HepG2 (cell line): Measurements from ENCODE around the gene PALM. TPM values are rescaled to one million over a fixed set of nuclear protein-coding genes. Genes with fewer than 3 reads are reported as not detected.

Experiments
- AKAP8 ChIP-seq: sonication (generic); formaldehyde crosslinking; IDR thresholded peaks from 2 replicates; pipeline ENCODE4 v1.5.1; 2020; ENCODE audit warnings: mild to moderate bottlenecking, missing genetic modification reagents
- ARNT2 ChIP-seq: sonication (generic); formaldehyde crosslinking; IDR thresholded peaks from 2 replicates; pipeline ENCODE4 v1.8.0; 2022; ENCODE audit warnings: mild to moderate bottlenecking, low read depth, missing genetic modification reagents, moderate library complexity
- ATRX ChIP-seq: sonication (generic); formaldehyde crosslinking; IDR thresholded peaks from 2 replicates; pipeline ENCODE4 v1.4.0; 2020; ENCODE audit warnings: missing genetic modification reagents, borderline replicate concordance
- CC2D1A ChIP-seq: sonication (generic); formaldehyde crosslinking; IDR thresholded peaks from 2 replicates; pipeline ENCODE4 v1.8.1; 2023; ENCODE audit warnings: mild to moderate bottlenecking, missing genetic modification reagents
- CENPT ChIP-seq: sonication (generic); formaldehyde crosslinking; IDR thresholded peaks from 2 replicates; pipeline ENCODE4 v1.8.0; 2022; ENCODE audit warnings: low read depth, mild to moderate bottlenecking, moderate library complexity, missing genetic modification reagents
- CHD4 ChIP-seq: fragments of 200-600 bp; sonication (generic); IDR thresholded peaks from 2 replicates; pipeline ENCODE4 v1.7.0; 2017; ENCODE audit warnings: mild to moderate bottlenecking, low read length, borderline replicate concordance
- ESRRA ChIP-seq: sonication (generic); formaldehyde crosslinking; IDR thresholded peaks from 2 replicates; pipeline ENCODE4 v1.5.1; 2020; ENCODE audit warnings: mild to moderate bottlenecking, low read depth, missing genetic modification reagents
- GATA4 ChIP-seq: sonication (generic); IDR thresholded peaks from 2 replicates; pipeline ENCODE4 v1.6.1; 2016; ENCODE audit warnings: antibody characterized with exemption, low read depth, borderline replicate concordance
- GTF2F1 ChIP-seq: fragments of 150-350 bp; IDR thresholded peaks from 2 replicates; pipeline ENCODE4 v1.6.1; 2014; ENCODE audit warnings: low read length
- REL ChIP-seq: sonication (generic); formaldehyde crosslinking; conservative IDR thresholded peaks from 2 replicates; pipeline ENCODE4 v1.8.0; 2022; ENCODE audit warnings: mild to moderate bottlenecking, missing genetic modification reagents, moderate library complexity
- SALL2 ChIP-seq: sonication (generic); formaldehyde crosslinking; IDR thresholded peaks from 2 replicates; pipeline ENCODE4 v1.8.1; 2023; ENCODE audit warnings: mild to moderate bottlenecking, missing genetic modification reagents, inconsistent platforms
- SMAD3 ChIP-seq: sonication (generic); formaldehyde crosslinking; IDR thresholded peaks from 2 replicates; pipeline ENCODE4 v1.4.0; 2020; ENCODE audit warnings: missing genetic modification reagents
- SMARCC2 ChIP-seq: fragments of 450-650 bp; IDR thresholded peaks from 2 replicates; pipeline ENCODE4 v1.6.1; 2017; ENCODE audit warnings: antibody characterized with exemption, mild to moderate bottlenecking
- TBP ChIP-seq: sonication (generic); formaldehyde crosslinking; IDR thresholded peaks from 2 replicates; pipeline ENCODE4 v1.5.0; 2020; ENCODE audit warnings: missing genetic modification reagents
- TEAD3 ChIP-seq: optimal IDR thresholded peaks from 2 replicates; pipeline ENCODE3; 2016; ENCODE audit warnings: borderline replicate concordance
- ZBTB38 ChIP-seq: sonication (generic); formaldehyde crosslinking; IDR thresholded peaks from 2 replicates; pipeline ENCODE4 v1.5.1; 2020; ENCODE audit warnings: mild to moderate bottlenecking, missing genetic modification reagents
- ZBTB42 ChIP-seq: sonication (generic); formaldehyde crosslinking; IDR thresholded peaks from 2 replicates; pipeline ENCODE4 v1.5.0; 2020; ENCODE audit warnings: mild to moderate bottlenecking, missing genetic modification reagents
- ZBTB7A ChIP-seq: sonication (generic); formaldehyde crosslinking; IDR thresholded peaks from 2 replicates; pipeline ENCODE4 v1.8.0; 2022; ENCODE audit warnings: mild to moderate bottlenecking, missing genetic modification reagents
- ZC3H13 ChIP-seq: sonication (generic); formaldehyde crosslinking; IDR thresholded peaks from 2 replicates; pipeline ENCODE4 v1.8.1; 2023; ENCODE audit warnings: mild to moderate bottlenecking, missing genetic modification reagents, moderate library complexity
- ZNF451 ChIP-seq: sonication (generic); formaldehyde crosslinking; IDR thresholded peaks from 2 replicates; pipeline ENCODE4 v1.5.0; 2020; ENCODE audit warnings: mild to moderate bottlenecking, missing genetic modification reagents
- ZNF629 ChIP-seq: sonication (generic); formaldehyde crosslinking; conservative IDR thresholded peaks from 2 replicates; pipeline ENCODE4 v1.5.0; 2020; ENCODE audit warnings: missing genetic modification reagents
- ZNF660 ChIP-seq: sonication (generic); formaldehyde crosslinking; IDR thresholded peaks from 2 replicates; pipeline ENCODE4 v1.5.1; 2020; ENCODE audit warnings: mild to moderate bottlenecking, low read depth, missing genetic modification reagents, borderline replicate concordance
- polyA plus RNA-seq, 8 experiments: library from polyadenylated mRNA; depleted of rRNA in 3 of 8; stranded (reverse) in 7 of 8; unstranded in 1 of 8; fragments of >200 nt; fragmentation: Illumina TruSeq in 4 of 8; extraction: Trizol in 4 of 8; gene quantifications; 2 replicates each; pipeline versions ENCODE4 v1.2.1 to v1.2.3, GENCODE V29; 2011 to 2016; ENCODE audit warnings: low read depth in 4 of 8, missing spikeins in 1 of 8, mixed read lengths in 1 of 8; ENCODE audit not compliant: insufficient read depth in 1 of 8
- total RNA-seq, 5 experiments: library from RNA; depleted of rRNA; stranded (reverse); fragments of >200 nt; fragmentation: Illumina TruSeq; extraction: Trizol; gene quantifications; 2 replicates each; pipeline ENCODE4 v1.2.3, GENCODE V29; 2016; ENCODE audit warnings: low read depth in 1 of 5
- TF ChIP-seq, protein P1 (sequence below): sonication (generic); formaldehyde crosslinking; IDR thresholded peaks from 2 replicates; pipeline ENCODE4 v1.9.0; 2021; ENCODE audit warnings: missing genetic modification reagents, mild to moderate bottlenecking, borderline replicate concordance
- TF ChIP-seq, protein P2 (sequence below): sonication (generic); formaldehyde crosslinking; IDR thresholded peaks from 2 replicates; pipeline ENCODE4 v1.8.0; 2022; ENCODE audit warnings: missing genetic modification reagents, mild to moderate bottlenecking, borderline replicate concordance
- TF ChIP-seq, protein P3 (sequence below): sonication (generic); formaldehyde crosslinking; IDR thresholded peaks from 2 replicates; pipeline ENCODE4 v1.8.0; 2022; ENCODE audit warnings: mild to moderate bottlenecking, missing genetic modification reagents
- TF ChIP-seq, protein P4 (sequence below): sonication (generic); formaldehyde crosslinking; IDR thresholded peaks from 2 replicates; pipeline ENCODE4 v1.5.0; 2020; ENCODE audit warnings: mild to moderate bottlenecking, low read depth, missing genetic modification reagents, borderline replicate concordance

PALM gene
- total and polyA plus RNA-seq, 2 of the 13 experiments (the other 11 are each of a cell fraction or from before 2014, with no cell fraction given): 4.0 to 9.7 TPM

DNA sequence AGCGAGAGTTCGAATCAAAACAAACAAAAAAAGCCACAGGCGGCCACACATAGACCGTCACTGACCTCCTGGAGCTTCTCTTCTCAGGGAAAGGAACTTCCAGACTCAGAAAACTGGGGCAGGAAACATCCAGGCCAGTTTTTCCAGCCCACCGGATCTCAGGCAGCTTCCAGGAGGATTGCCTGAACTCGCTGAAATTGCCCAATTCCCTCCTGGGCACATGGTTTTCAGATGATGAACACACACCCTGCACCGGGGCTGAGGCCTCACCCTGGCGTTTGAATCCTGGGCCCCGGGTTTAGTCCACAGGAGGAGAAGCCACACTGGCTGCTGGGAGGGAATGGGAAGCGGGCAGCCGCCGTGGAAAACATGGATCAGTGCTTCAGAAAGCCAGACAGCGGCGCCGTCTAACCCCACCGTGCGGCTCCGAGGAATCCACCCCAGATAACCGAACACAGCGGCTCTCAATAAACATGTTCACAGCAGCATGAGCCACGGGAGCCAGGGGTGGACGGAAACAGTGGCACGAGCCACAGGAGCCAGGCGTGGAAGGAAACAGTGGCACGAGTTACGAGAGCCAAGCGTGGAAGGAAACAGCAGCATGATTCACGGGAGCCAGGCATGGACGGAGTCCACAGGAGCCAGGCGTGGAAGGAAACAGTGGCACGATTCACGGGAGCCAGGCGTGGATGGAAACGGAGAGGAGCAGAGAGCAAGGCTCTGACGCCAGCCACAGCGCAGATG, 70.3 kb downstream of the PALM start (continued):
- TF ChIP-seq ZNF660 (CRISPR knock-in tag) (no peak), ZBTB42 (CRISPR knock-in tag) (no peak), ESRRA (CRISPR knock-in tag) (no peak), AKAP8 (CRISPR knock-in tag) (no peak), SALL2 (CRISPR knock-in tag) (0 out of 2 replicates have a peak, but pooled peaks have one; percentile 37), CC2D1A (no peak), ATRX (CRISPR knock-in tag) (no peak), CHD4 (no peak), GTF2F1 (no peak), SMARCC2 (no peak), TEAD3 (CRISPR knock-in tag) (peak; percentile 86), SMAD3 (peak; percentile 90), GATA4 (no peak), ZNF451 (CRISPR knock-in tag) (peak; percentile 43; the same call in 1 of the 2 replicates), ZBTB7A (CRISPR knock-in tag) (no peak), ZBTB38 (CRISPR knock-in tag) (peak; percentile 61; the same call in 1 of the 2 replicates), TBP (CRISPR knock-in tag) (no peak), ARNT2 (CRISPR knock-in tag) (0 out of 2 replicates have a peak, but pooled peaks have one; percentile 73), ZC3H13 (no peak), ZNF629 (CRISPR knock-in tag) (peak; percentile 34; the same call in 1 of the 2 replicates), REL (CRISPR knock-in tag) (no peak), CENPT (CRISPR knock-in tag) (0 out of 2 replicates have a peak, but pooled peaks have one; percentile 51)
- TF ChIP-seq, protein P1, sequence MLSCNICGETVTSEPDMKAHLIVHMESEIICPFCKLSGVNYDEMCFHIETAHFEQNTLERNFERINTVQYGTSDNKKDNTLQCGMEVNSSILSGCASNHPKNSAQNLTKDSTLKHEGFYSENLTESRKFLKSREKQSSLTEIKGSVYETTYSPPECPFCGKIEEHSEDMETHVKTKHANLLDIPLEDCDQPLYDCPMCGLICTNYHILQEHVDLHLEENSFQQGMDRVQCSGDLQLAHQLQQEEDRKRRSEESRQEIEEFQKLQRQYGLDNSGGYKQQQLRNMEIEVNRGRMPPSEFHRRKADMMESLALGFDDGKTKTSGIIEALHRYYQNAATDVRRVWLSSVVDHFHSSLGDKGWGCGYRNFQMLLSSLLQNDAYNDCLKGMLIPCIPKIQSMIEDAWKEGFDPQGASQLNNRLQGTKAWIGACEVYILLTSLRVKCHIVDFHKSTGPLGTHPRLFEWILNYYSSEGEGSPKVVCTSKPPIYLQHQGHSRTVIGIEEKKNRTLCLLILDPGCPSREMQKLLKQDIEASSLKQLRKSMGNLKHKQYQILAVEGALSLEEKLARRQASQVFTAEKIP (CRISPR knock-in tag): no peak
- TF ChIP-seq, protein P2, sequence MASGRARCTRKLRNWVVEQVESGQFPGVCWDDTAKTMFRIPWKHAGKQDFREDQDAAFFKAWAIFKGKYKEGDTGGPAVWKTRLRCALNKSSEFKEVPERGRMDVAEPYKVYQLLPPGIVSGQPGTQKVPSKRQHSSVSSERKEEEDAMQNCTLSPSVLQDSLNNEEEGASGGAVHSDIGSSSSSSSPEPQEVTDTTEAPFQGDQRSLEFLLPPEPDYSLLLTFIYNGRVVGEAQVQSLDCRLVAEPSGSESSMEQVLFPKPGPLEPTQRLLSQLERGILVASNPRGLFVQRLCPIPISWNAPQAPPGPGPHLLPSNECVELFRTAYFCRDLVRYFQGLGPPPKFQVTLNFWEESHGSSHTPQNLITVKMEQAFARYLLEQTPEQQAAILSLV (CRISPR knock-in tag): peak; percentile 41; the same call in 1 of the 2 replicates
- TF ChIP-seq, protein P3, sequence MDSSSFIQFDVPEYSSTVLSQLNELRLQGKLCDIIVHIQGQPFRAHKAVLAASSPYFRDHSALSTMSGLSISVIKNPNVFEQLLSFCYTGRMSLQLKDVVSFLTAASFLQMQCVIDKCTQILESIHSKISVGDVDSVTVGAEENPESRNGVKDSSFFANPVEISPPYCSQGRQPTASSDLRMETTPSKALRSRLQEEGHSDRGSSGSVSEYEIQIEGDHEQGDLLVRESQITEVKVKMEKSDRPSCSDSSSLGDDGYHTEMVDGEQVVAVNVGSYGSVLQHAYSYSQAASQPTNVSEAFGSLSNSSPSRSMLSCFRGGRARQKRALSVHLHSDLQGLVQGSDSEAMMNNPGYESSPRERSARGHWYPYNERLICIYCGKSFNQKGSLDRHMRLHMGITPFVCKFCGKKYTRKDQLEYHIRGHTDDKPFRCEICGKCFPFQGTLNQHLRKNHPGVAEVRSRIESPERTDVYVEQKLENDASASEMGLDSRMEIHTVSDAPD: 0 out of 2 replicates have a peak, but pooled peaks have one; percentile 16
- TF ChIP-seq, protein P4, sequence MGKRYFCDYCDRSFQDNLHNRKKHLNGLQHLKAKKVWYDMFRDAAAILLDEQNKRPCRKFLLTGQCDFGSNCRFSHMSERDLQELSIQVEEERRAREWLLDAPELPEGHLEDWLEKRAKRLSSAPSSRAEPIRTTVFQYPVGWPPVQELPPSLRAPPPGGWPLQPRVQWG (CRISPR knock-in tag): no peak
